ENCODE data around the gene KCNMA1. TPM values are rescaled to one million over a fixed set of nuclear protein-coding genes. Genes with fewer than 3 reads are reported as not detected.

Gene KCNMA1
- total RNA-seq, 1 experiment from 2014 or later: 6.2 TPM

DNA sequence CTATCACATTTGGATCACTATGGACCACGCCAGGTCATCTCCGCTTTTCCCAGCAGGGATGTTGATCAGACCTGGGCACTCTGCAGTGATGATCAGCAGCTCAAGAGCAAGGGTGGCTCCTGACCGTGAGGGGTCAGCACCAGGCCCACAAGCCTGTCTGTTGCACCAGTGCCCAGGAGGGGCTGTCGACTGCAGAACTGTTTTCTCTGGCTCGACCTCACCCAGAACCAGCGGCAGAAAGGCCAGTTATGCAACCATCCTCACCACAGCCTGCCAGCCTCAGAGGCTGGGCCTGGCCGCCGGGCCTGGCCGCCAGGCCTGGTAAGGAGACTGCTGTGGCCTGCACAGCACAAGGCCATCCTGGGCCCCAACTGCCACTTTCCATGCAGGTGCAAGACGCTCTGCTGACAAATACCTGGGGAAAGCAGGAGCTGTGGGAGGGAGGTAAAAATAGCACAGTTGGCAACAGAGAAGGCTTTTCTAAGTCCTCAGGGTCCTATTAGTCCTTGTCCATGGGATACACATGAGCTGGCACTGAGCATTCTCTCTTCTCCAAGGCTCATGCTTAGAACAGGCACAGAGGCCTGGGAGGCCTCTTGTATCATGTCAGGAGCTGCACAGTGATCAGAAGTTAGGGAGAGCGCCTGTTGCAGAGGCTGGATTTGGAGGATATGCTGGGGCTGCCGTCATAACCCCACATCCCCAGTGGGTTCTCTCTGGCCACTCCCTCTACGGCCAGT is 17.5 kb downstream of the KCNMA1 start:
- in situ Hi-C loops (cut with HindIII; ENCODE audit: low pct_unique_long_range_greater_than_20kb, low sequenced_read_pairs): no loop called here
- DNase-seq (ENCODE audit: low read depth): no peak

DNA sequence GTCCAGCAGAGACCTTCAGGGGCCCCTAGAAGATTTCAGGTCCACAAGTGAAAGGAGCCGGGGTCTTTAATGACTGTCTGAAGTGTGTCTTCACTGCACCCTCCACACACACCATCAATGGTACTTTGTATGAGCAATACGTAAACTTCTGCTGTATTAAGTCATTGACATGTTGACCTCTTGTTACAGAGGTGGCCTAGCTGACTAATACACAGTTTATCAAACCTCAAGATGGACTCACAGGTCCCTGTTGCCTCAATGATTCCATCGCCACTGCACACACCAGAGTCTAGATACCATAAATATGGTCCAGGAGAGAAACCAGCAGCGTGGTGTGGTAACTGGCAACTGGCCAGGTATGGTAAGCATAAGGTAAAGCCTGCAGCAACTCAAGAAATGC is 19.5 kb downstream of the KCNMA1 start:
- no peak for DNase-seq (ENCODE audit: low read depth)
- in situ Hi-C loops (cut with HindIII; ENCODE audit: low pct_unique_long_range_greater_than_20kb, low sequenced_read_pairs): no loop called here

DNA sequence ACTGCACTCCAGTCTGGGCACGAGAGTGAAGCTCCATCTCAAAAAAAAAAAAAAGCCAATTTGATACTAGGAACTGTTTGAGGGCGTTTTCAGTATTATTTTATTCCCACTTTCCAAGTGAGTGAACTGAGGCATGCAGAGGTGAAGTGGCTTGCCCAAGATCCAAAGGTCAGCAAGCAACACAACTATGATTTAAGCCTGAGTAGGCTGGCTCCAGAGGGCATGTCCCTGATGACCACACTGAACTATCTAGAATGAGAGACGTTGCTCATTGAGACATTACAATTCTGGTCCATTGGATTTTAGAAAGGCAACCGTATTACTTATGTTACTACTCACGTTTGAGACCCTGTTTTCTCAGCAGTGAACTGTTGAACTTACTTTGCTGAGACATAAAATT is 20.8 kb downstream of the KCNMA1 start:
- in situ Hi-C loops (cut with HindIII; ENCODE audit: low pct_unique_long_range_greater_than_20kb, low sequenced_read_pairs): no loop called here
- DNase-seq (ENCODE audit: low read depth): no peak

DNA sequence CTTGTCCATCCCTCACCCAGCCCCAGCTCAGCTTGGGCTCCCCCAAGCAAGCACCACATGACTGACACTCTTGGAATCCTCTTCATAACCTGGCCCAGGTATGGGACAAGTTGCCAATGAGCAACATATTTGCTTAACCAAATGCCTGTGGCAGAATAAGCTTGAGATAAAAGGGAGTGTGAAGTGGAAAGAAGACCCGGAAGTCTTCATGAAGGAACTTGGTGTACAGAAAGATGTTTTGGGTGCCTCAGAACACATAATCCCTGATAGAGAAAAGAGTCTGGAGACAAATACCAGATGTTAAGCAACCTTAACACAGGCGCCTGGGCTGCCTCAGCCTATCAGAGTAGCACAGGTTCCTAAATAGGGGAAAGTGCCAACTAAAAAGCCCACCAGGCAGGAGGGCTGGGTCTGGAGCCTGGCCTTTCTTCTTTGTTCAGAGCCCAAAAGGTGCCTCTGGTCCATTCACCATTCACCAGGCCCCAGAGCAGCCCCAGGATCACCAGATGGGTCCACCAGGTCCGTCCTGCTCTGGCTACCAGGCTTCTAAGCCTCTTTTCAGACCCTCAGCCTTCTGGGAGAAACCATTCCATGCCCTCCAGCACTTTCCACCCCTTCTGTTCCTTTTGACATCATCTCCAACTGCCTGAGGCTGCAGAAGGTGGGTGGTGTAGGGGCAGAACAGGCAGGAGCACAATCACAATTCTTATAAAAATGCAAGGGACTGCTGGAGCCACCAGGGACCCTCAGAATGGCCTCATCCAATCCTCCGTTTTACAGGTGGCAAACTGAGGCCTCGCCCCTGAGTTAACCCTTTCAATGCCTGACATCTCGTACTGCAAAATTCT is 22.6 kb downstream of the KCNMA1 start:
- no peak for DNase-seq (ENCODE audit: low read depth)
- in situ Hi-C loops (cut with HindIII; ENCODE audit: low pct_unique_long_range_greater_than_20kb, low sequenced_read_pairs): no loop called here

DNA sequence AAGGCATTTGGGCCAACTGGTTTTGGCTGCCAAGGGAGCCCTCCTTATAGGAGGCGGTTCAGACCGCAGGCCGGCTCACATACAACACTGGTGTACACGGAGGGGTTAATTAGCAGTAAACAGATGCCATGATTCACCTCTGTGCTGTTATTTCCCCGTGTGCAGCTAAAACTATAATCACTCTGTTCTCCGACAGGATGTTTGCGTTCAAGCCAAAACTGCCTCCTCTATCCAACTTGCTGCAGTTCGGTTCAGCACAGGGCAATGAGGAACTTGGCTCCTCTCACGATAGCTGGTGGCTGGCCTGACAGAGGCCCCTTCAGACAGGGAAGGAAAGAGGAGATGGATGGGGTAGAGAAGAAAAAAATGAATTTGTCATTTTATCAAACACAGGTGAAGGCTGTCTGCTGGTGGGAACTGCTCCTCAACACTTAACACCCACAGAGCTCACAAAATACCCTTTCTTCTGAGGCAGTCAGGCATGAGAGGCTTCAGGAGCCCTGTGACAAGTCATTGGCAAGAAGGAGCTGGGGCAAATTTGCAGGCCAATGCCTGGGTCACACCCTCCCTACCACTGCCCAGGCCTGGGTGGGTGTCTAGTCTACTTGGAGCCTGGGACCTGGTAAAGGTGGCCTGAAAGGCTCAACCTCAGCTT is 24.0 kb downstream of the KCNMA1 start:
- DNase-seq (ENCODE audit: low read depth): no peak
- in situ Hi-C loops (cut with HindIII; ENCODE audit: low pct_unique_long_range_greater_than_20kb, low sequenced_read_pairs): no loop called here

DNA sequence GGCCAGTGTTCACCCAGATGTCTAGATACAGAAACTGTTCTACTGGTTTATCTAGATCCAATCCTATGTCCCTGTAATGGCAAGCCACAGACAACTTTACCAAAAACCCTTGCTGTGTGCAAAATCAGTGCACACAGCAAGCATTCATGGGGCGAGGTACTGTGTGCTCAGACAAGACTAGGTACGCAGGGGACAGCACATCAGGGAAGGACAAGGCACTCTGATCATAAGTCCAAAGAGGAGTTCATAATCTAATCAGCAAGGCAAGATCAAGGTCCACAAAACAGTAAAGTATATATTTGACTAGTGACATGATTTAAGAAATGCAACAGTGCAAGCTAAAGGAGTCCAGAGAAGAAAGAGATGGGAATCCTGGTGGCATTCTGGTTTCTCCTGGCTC is 25.9 kb downstream of the KCNMA1 start:
- no peak for DNase-seq (ENCODE audit: low read depth)
- in situ Hi-C loops (cut with HindIII; ENCODE audit: low pct_unique_long_range_greater_than_20kb, low sequenced_read_pairs): no loop called here

DNA sequence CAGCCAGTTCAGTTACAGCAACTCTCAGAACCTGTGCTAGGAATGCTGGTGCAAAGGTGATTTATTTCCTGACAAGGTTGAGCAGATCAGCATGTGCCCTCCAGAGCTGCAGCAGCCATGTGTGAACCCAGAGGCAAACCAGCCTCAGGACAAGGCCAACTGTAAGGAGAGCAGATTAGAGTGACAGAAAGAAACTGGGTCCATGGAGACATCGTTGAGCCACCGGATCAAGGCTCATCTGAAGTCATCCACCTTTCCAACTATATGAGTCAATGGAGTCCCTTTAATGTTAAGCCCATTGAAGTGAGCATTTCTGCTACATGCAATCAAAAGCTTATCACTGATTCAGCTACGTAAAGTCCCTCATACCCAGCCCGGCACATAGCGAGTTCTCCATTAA is 26.4 kb downstream of the KCNMA1 start:
- no peak for DNase-seq (ENCODE audit: low read depth)
- in situ Hi-C loops (cut with HindIII; ENCODE audit: low pct_unique_long_range_greater_than_20kb, low sequenced_read_pairs): no loop called here

DNA sequence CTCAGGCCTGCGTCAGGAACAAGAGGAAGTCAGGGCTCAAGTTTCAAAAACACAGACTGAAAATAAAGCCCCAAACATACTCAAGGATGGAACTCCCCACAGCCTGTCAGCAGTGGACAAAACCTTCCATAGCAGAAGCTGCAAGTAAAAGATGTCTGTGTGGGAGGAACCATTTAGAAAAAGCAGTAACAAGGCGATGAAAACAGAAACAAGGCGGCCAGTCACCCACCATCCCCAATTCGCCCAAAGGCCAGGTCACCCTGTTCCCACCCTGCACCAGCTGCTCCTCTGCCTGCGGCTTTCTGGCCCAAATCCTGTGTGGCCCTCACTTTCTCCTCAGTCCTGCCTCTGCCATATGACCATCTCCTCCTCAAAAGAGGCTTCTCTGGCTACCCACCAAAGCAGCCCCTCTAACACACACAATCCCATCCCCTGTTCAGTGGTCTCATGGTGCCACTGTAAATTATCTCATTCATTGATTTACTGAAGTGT is 27.8 kb downstream of the KCNMA1 start:
- no peak for DNase-seq (ENCODE audit: low read depth)
- in situ Hi-C loops (cut with HindIII; ENCODE audit: low pct_unique_long_range_greater_than_20kb, low sequenced_read_pairs): no loop called here

DNA sequence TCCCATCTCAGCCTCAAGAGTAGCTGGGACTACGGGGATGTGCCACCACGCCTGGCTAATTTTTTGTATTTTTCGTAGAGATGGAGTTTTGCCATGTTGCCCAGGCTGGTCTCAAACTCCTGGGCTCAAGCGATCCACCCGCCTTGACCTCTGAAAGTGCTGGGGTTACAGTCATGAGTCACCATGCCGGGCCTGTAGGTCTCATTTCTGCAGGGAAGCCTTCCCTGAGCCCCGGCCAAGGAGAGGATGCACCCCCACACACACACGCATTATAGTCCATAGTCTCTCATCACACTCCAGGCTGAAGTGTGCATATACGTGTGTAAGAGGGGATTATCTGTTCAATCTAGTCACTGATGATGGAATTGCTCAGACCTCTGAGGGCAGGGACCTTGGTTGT is 29.3 kb downstream of the KCNMA1 start:
- DNase-seq (ENCODE audit: low read depth): no peak
- in situ Hi-C loops (cut with HindIII; ENCODE audit: low pct_unique_long_range_greater_than_20kb, low sequenced_read_pairs): no loop called here

DNA sequence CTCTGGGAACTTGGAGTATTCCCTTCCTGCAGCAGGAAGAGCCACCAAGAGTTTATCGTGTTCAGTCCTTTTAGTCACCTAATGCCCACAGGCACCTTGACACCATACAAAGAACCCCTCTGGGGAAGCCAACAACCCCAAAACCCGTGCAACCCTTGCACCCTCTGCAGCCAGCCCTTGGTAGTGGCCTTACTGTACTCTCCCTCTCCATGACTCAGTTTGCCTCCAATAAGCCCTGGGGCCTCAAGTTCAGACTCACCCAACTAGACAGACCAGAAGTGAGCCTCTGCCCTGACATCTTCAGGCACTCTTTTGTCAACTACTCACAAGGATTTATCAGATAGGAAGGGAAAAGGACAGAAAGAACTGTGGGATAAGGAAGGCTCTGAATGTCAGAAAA is 30.9 kb downstream of the KCNMA1 start:
- in situ Hi-C loops (cut with HindIII; ENCODE audit: low pct_unique_long_range_greater_than_20kb, low sequenced_read_pairs): no loop called here
- no peak for DNase-seq (ENCODE audit: low read depth)

DNA sequence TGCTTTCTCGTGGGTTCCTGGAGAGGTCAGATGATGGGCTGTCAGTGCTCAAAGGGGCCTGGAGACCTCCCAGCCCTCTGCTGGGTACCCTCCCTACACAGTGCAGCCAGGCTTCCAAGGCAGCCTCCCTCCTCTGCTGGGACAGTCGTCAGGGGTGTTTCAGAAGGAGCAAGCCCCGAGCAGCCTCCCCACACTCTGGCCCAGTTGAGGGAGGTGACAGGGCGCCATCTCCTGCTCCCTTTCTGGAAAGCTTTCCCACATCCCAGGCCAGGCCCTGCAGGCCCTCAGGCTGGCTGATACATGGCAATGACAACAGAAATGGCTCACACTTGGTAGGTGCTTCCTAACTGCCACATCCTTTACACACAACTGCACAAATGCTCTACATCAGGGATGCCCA is 32.1 kb downstream of the KCNMA1 start:
- in situ Hi-C loops (cut with HindIII; ENCODE audit: low pct_unique_long_range_greater_than_20kb, low sequenced_read_pairs): no loop called here
- peak; percentile 41 for DNase-seq (ENCODE audit: low read depth)

DNA sequence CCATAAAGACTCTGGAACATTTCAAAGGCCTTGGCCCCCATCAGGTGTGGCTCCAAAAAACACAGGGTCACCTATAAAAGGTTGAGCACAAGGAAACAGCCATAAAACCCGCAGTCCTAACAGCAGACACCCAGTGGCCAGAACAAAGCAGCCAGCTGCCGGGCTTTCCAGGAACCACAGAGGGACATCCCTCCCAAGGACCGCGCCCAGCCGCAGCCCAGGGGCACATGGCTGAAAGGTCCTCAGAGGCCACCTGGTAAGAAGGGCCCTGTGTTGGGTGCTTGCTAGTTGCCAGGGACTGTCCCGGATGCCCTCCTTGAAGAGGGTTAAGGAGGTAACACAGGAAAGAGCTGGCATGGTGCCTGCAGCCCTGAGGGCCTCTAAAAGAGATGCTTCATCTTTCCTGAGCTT is 32.7 kb downstream of the KCNMA1 start:
- no peak for DNase-seq (ENCODE audit: low read depth)

DNA sequence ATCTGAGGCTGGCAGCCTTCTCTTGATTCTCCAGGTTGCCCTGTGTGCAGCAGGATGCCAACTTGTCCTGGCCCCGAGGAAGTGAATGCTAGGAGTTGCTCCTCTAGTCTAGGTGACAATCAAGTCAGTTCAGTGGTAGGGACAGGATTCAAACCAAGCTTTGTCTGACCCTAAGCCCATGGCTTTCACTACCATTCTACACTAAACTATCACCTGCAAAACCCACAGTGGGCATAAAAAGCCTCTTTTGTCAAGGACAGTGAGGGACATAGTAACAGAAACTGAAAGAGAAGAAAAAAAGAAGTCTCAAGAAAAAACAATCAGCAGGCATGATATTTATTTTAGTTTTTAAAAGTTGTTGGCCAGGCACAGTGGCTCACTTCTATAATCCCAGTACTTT is 33.5 kb downstream of the KCNMA1 start:
- in situ Hi-C loops (cut with HindIII; ENCODE audit: low pct_unique_long_range_greater_than_20kb, low sequenced_read_pairs): no loop called here
- no peak for DNase-seq (ENCODE audit: low read depth)

More for the DNA sequence above, 32.7 kb downstream of the KCNMA1 start:
- in situ Hi-C loops (cut with HindIII; ENCODE audit: low pct_unique_long_range_greater_than_20kb, low sequenced_read_pairs): no loop called here

DNA sequence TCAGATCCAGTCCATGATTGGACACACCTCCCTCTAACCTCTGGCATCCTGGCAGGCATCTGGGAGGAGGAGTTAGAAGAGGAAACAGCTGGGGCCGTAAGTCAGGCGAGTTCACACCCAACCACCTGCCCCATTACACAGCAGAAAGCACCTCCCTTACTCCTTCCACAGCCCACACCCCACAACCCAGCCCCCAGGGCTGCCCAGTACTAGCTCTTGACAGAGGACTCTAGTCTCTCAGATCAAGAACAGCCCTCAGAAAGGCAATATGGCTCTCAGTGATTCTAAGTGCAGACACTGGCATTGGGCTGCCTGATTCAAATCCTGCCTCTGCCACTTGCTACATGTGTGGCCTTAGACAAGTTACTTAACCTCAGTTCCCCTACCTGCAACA is 34.1 kb downstream of the KCNMA1 start:
- in situ Hi-C loops (cut with HindIII; ENCODE audit: low pct_unique_long_range_greater_than_20kb, low sequenced_read_pairs): no loop called here
- peak; percentile 39 for DNase-seq (ENCODE audit: low read depth)

DNA sequence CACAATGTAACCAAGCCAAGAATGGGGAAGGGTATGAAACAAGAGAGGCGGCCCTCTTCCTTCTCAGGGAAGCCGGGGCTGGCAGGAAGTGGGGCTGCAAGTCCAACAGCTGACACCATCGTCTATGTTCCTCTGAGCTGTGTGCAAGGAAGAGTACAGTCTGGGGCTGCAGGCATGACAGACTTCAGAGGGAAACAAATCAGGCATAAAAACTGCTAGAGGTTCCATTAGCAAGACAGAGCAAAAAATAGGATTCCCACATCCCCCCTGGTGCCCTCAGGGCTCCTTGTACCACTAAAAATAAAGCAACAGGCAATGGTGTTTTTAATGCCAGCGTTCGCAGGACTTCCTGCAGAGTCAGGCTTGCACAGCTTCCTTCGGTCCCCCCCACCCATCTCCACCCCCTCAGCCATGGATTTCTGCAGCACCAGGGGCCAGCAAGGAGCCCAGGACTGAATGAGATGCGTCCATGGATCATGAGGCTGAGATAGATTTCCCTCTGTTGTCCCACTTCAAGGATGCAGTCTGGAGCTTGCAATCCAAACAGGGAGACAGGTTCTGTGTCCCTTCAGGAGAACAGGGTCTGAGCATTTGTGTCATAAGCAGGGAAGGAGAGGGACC is 34.6 kb downstream of the KCNMA1 start:
- no peak for DNase-seq (ENCODE audit: low read depth)
- in situ Hi-C loops (cut with HindIII; ENCODE audit: low pct_unique_long_range_greater_than_20kb, low sequenced_read_pairs): no loop called here

DNA sequence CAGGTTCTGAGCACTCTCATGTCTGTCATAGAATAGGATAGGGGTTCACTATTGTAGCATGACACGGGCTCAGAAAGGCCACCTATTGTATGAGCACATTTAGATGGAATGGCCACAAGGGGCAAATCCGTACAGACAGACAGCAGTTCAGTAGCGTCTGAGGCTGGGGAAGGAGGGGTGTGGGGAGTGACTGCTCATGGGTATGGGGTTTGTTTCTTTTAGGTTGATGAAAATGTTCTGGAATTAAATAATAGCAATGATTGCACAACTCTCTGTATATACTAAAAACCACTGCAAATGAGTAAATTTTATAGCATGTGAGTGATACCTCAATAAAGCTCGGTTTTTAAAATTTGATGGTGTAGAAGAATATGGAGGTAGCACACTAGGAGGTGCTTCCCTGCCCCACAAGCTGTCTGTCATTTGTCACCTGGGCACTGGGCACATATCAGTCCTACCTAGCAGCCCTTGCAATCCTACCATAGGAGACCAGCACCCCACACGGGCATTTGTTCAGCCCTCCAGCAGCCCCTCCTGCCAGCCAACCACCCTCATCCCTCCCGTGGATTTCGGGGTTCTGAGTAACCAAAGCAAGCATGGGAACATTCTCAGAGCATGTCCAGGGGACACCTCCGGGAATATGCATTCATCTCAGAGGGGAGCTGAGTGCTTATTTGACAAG is 35.2 kb downstream of the KCNMA1 start:
- no peak for DNase-seq (ENCODE audit: low read depth)
- in situ Hi-C loops (cut with HindIII; ENCODE audit: low pct_unique_long_range_greater_than_20kb, low sequenced_read_pairs): no loop called here

DNA sequence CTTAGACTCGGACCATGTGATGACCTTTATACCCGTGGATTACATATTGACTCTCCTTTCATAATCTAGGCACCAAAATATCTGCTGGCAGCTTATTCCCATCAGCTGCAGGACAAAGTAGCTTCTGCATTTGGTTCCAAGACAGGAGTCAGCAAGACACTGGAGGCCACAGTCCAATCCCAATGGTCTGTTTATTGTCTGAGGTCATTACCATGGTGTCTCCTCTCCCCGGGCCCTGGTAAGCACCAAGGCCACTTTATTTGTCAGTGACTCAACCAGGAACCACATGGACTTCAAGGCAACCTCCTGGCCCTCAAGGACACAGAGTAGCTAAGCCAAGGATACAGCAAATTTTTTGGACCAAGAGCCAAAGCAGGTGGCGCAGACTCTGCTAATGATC is 36.1 kb downstream of the KCNMA1 start:
- DNase-seq (ENCODE audit: low read depth): no peak
- in situ Hi-C loops (cut with HindIII; ENCODE audit: low pct_unique_long_range_greater_than_20kb, low sequenced_read_pairs): no loop called here

DNA sequence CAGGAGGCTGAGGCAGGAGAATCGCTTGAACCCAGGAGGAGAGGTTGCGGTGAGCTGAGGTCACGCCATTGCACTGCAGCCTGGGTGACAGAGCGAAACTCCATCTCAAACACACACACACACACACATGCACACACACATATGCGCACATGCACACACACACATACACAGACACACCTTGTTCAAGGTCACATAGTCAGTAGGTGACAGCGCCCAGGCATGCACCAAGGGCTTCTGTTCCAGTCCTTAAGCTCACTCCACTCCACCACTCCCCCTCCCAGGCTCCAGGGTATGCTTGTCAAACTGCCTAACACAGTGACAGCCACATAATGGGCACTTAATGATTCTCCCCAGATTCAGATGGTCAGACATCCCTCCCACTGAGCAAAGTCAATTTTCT is 37.0 kb downstream of the KCNMA1 start:
- in situ Hi-C loops (cut with HindIII; ENCODE audit: low pct_unique_long_range_greater_than_20kb, low sequenced_read_pairs): no loop called here
- no peak for DNase-seq (ENCODE audit: low read depth)
